Measurements from ENCODE around the gene PCDHGA1.

GRCh38 chr5:141495453-141495811 is 165.1 kb downstream of the PCDHGA1 start:
- TF ChIP-seq TAF1 (IDR thresholded peaks at IDR 0.05; ENCODE audit: low read depth) (no peak), CTCF (IDR thresholded peaks at IDR 0.05; ENCODE audit: poor library complexity, severe bottlenecking) (no peak), RAD21 (conservative IDR thresholded peaks at IDR 0.05) (no peak), POLR2AphosphoS5 (IDR thresholded peaks at IDR 0.05) (no peak), REST (IDR thresholded peaks at IDR 0.05; ENCODE audit: borderline replicate concordance) (no peak), EP300 (conservative IDR thresholded peaks at IDR 0.05; ENCODE audit: poor library complexity, severe bottlenecking) (no peak), MXI1 (conservative IDR thresholded peaks at IDR 0.05; ENCODE audit: poor library complexity, severe bottlenecking) (no peak), SMC3 (conservative IDR thresholded peaks at IDR 0.05; ENCODE audit: poor library complexity) (no peak), EZH2 (IDR thresholded peaks at IDR 0.05; ENCODE audit: borderline replicate concordance, insufficient read depth, low read length, poor library complexity, severe bottlenecking) (no peak)
